ENCODE results near the gene ITLN2.
"Not testable (repeated sequence)": the region's sequence is repeated elsewhere in the genome, so short reads cannot be mapped to it uniquely, and the experiment has no call there.

Gene ITLN2

DNA sequence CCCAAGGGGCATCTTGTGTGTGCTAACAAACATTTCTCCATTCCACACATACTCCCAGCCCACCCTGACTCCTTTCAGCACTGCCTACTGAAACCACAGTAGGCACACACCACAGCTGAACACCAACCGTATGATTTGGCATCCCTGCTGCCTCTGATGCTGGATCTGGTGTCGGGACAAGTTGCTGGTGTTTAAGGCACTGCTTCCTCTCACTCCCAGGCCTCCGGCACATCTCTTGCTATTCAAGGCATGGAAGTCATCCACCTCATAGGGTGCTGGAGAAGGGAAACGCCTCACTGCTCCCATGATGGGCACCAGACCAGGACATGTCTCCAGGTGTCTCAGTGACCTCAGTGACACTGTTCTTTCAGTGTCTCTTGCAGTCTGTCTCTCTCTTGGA, 2.4 kb upstream of the ITLN2 start:
- H3K4me3 ChIP-seq (ENCODE audit: low read depth in 1 of 5, low read length in 5 of 5), result no peak overlapping the region
- H3K27ac ChIP-seq (ENCODE audit: low read depth, low read length), result no peak overlapping the region
- no peaks in the 10 kb centered on the region for H3K9me3 ChIP-seq (ENCODE audit: control insufficient read depth in 5 of 5, low read length in 5 of 5)
- H3K36me3 ChIP-seq (ENCODE audit: control insufficient read depth in 5 of 5, insufficient read depth in 5 of 5, low read length in 5 of 5), result no peaks in the 10 kb centered on the region
- no peaks in the 10 kb centered on the region for H3K4me1 ChIP-seq (ENCODE audit: control insufficient read depth in 5 of 5, insufficient read depth in 5 of 5, low read length in 5 of 5)
- H3K9ac ChIP-seq (ENCODE audit: low read length in 5 of 5), result no peak overlapping the region
- H3K27me3 ChIP-seq (ENCODE audit: control insufficient read depth in 5 of 5, insufficient read depth in 4 of 5, low read length in 5 of 5), result peaks cover 0 to 2% (median 2%) of the 10 kb centered on the region in 5 donors

DNA sequence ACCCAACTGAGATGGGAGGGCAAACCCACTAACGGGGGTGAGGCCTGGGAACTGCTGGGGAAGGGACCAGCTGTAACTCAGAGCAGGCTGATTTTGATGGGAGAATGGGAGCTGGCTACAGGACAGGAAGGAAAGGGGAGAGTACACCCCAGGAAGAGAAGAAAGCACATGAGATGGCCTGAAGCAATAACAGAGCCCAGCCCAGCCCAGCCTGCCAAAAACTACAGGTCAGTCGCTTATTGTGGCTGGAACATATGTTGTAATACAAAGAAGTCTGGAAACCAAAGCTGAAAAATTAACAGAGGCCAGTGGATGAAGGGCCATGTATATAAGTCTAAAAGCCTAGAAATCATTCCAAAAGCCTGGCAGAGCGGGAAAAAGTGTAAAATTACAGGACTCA, 1.6 kb downstream of the ITLN2 start:
- H3K4me3 ChIP-seq (ENCODE audit: low read depth in 1 of 5, low read length in 5 of 5), result no peak overlapping the region
- H3K27me3 ChIP-seq (ENCODE audit: control insufficient read depth in 5 of 5, insufficient read depth in 4 of 5, low read length in 5 of 5), result peaks cover 0 to 2% (median 0%) of the 10 kb centered on the region in 5 donors
- H3K4me1 ChIP-seq (ENCODE audit: control insufficient read depth in 5 of 5, insufficient read depth in 5 of 5, low read length in 5 of 5), result no peaks in the 10 kb centered on the region
- no peak overlapping the region for H3K9ac ChIP-seq (ENCODE audit: low read length in 5 of 5)
- no peaks in the 10 kb centered on the region for H3K9me3 ChIP-seq (ENCODE audit: control insufficient read depth in 5 of 5, low read length in 5 of 5)
- H3K36me3 ChIP-seq (ENCODE audit: control insufficient read depth in 5 of 5, insufficient read depth in 5 of 5, low read length in 5 of 5), result no peaks in the 10 kb centered on the region
- H3K27ac ChIP-seq (ENCODE audit: low read depth, low read length), result no peak overlapping the region

DNA sequence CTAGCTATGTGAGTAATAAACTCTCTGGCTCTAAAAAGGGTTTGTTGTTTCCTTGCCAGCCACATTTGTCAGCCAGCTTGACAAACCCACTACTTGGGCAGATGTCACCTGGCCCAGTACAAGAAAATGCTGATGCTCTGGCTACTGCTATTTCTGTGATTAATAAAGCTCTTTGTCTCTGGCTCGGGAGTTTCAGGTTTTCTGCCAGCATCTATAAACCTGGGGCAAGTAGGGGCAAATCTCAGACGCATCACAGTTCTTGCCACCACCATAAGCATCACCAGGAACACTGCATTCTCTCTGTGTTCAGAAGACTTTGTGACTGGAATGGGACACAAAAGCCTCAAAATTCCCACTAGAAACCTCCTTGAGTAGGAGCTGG, 2.5 kb downstream of the ITLN2 start:
- H3K4me1 ChIP-seq (ENCODE audit: control insufficient read depth in 5 of 5, insufficient read depth in 5 of 5, low read length in 5 of 5), result no peaks in the 10 kb centered on the region
- H3K36me3 ChIP-seq (ENCODE audit: control insufficient read depth in 5 of 5, insufficient read depth in 5 of 5, low read length in 5 of 5), result no peaks in the 10 kb centered on the region
- no peak overlapping the region for H3K9ac ChIP-seq (ENCODE audit: low read length in 5 of 5)
- no peaks in the 10 kb centered on the region for H3K9me3 ChIP-seq (ENCODE audit: control insufficient read depth in 5 of 5, low read length in 5 of 5)
- H3K27me3 ChIP-seq (ENCODE audit: control insufficient read depth in 5 of 5, insufficient read depth in 4 of 5, low read length in 5 of 5), result peaks cover 0 to 2% (median 0%) of the 10 kb centered on the region in 5 donors
- H3K27ac ChIP-seq (ENCODE audit: low read depth, low read length), result no peak overlapping the region
- H3K4me3 ChIP-seq (ENCODE audit: low read depth in 1 of 5, low read length in 5 of 5), result no peak overlapping the region

DNA sequence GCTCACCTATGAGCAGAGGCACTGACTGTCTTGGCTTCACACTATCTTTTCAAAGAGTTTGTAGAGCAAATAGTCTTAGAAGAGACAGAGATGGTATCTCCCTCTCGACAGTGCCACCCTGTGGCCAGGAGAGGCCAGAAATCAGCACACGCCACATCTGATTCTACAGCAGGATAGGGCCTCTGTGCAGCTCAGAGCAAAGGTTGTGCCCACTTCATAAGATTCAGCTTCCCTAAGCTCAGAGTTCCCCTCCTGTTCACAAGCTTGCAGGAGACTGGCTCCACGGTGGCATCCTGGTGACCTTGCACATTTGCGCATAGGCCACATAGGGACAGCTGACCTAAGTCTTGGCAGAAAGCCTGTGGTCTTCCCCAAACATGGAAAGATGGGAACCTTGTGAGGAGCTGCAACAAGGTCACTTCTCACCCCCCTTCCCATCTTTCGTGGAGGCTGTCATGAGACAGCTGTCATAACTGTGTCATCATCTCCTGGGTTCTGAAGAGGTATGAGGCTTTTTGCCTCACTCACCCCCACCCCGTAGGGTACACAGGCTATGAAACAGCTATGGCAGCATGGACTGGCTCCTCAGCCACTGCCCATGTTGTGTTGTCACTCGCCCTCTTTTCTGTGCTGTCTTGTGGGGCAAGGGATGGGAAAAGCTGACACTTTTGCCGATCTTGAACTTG, 3.0 kb downstream of the ITLN2 start:
- no peak overlapping the region for H3K9ac ChIP-seq (ENCODE audit: low read length in 5 of 5)
- H3K27ac ChIP-seq (ENCODE audit: low read depth, low read length), result no peak overlapping the region
- H3K9me3 ChIP-seq (ENCODE audit: control insufficient read depth in 5 of 5, low read length in 5 of 5), result no peaks in the 10 kb centered on the region
- no peak overlapping the region for H3K4me3 ChIP-seq (ENCODE audit: low read depth in 1 of 5, low read length in 5 of 5)
- peaks cover 0 to 2% (median 0%) of the 10 kb centered on the region in 5 donors for H3K27me3 ChIP-seq (ENCODE audit: control insufficient read depth in 5 of 5, insufficient read depth in 4 of 5, low read length in 5 of 5)
- no peaks in the 10 kb centered on the region for H3K4me1 ChIP-seq (ENCODE audit: control insufficient read depth in 5 of 5, insufficient read depth in 5 of 5, low read length in 5 of 5)
- no peaks in the 10 kb centered on the region for H3K36me3 ChIP-seq (ENCODE audit: control insufficient read depth in 5 of 5, insufficient read depth in 5 of 5, low read length in 5 of 5)

DNA sequence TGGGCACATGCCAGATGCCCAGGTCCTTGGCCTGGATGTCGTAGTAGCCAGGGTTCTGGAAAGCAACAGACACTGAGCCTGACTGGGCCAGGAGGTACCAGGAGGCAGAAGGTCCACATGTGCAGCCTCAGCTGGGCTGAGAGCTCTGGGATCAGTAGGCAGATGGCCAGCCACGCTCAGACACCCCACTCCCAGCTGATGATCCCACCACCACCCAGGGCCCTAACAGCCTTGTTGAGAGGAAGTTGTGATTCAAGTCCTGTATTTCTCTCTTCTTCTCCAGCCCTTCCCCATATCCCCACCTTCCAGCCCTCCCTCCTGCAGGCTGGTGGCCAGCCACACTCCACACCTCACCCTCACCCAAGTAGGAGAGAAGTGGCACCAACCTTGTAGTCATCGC, 4.0 kb downstream of the ITLN2 start:
- Histone ChIP-seq H3K4me1 (ENCODE audit: control insufficient read depth in 5 of 5, insufficient read depth in 5 of 5, low read length in 5 of 5) (no peaks in the 10 kb centered on the region), H3K27ac (ENCODE audit: low read depth, low read length) (no peak overlapping the region), H3K9me3 (ENCODE audit: control insufficient read depth in 5 of 5, low read length in 5 of 5) (no peaks in the 10 kb centered on the region), H3K27me3 (ENCODE audit: control insufficient read depth in 5 of 5, insufficient read depth in 4 of 5, low read length in 5 of 5) (peaks cover 0 to 2% (median 0%) of the 10 kb centered on the region in 5 donors), H3K4me3 (ENCODE audit: low read depth in 1 of 5, low read length in 5 of 5) (no peak overlapping the region), H3K36me3 (ENCODE audit: control insufficient read depth in 5 of 5, insufficient read depth in 5 of 5, low read length in 5 of 5) (no peaks in the 10 kb centered on the region), H3K9ac (ENCODE audit: low read length in 5 of 5) (no peak overlapping the region)

DNA sequence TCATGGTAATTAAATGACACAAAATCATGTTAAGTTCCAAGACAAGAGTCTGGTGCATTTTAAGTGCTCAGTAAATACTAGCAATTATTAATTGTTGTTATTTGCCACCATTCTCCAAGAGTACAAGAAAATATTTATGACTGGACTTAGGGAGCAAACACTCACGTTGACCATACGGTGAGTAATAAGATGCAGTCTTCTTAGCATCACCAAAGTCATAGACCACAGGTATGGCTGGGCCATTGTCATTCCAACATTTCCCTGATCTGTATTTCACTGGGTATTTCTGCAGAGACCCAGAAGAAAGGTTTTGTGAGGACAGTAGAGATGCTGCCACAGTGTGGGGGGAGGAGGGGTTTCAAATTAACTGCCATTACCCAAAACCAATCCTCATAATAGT, 4.7 kb downstream of the ITLN2 start:
- Histone ChIP-seq H3K9me3 (ENCODE audit: control insufficient read depth in 5 of 5, low read length in 5 of 5) (no peaks in the 10 kb centered on the region), H3K36me3 (ENCODE audit: control insufficient read depth in 5 of 5, insufficient read depth in 5 of 5, low read length in 5 of 5) (no peaks in the 10 kb centered on the region), H3K27me3 (ENCODE audit: control insufficient read depth in 5 of 5, insufficient read depth in 4 of 5, low read length in 5 of 5) (peaks cover 0 to 7% (median 2%) of the 10 kb centered on the region in 5 donors), H3K27ac (ENCODE audit: low read depth, low read length) (no peak overlapping the region), H3K4me3 (ENCODE audit: low read depth in 1 of 5, low read length in 5 of 5) (no peak overlapping the region), H3K4me1 (ENCODE audit: control insufficient read depth in 5 of 5, insufficient read depth in 5 of 5, low read length in 5 of 5) (no peaks in the 10 kb centered on the region), H3K9ac (ENCODE audit: low read length in 5 of 5) (no peak overlapping the region)

DNA sequence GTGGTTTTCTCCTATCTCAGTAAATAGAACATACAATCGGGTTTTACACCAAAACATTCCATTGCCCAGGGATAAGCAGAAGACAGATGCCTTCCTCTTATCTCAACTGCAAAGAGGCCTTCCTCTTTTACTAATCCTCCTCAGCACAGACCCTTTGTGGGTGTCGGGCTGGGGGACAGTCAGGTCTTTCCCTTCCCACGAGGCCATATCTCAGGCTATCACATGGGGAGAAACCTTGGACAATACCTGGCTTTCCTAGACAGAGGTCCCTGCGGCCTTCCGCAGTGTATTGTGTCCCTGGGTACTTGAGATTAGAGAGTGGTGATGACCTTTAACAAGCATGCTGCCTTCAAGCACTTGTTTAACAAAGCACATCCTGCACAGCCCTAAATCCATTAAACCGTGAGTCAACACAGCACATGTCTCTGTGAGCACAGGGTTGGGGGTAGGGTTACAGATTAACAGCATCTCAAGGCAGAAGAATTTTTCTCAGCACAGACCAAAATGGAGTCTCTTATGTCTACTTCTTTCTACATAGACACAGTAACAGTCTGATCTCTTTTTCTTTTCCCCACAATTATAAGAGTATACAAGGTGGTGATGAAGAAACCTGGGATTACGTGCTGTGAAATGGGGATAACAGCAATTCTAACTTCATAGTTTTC, 5.3 kb downstream of the ITLN2 start:
- H3K4me1 ChIP-seq (ENCODE audit: control insufficient read depth in 5 of 5, insufficient read depth in 5 of 5, low read length in 5 of 5); H3K9me3 ChIP-seq (ENCODE audit: control insufficient read depth in 5 of 5, low read length in 5 of 5); H3K36me3 ChIP-seq (ENCODE audit: control insufficient read depth in 5 of 5, insufficient read depth in 5 of 5, low read length in 5 of 5); H3K27ac ChIP-seq (ENCODE audit: low read depth, low read length); H3K4me3 ChIP-seq (ENCODE audit: low read depth in 1 of 5, low read length in 5 of 5); H3K27me3 ChIP-seq (ENCODE audit: control insufficient read depth in 5 of 5, insufficient read depth in 4 of 5, low read length in 5 of 5); H3K9ac ChIP-seq (ENCODE audit: low read length in 5 of 5): not testable (repeated sequence)

DNA sequence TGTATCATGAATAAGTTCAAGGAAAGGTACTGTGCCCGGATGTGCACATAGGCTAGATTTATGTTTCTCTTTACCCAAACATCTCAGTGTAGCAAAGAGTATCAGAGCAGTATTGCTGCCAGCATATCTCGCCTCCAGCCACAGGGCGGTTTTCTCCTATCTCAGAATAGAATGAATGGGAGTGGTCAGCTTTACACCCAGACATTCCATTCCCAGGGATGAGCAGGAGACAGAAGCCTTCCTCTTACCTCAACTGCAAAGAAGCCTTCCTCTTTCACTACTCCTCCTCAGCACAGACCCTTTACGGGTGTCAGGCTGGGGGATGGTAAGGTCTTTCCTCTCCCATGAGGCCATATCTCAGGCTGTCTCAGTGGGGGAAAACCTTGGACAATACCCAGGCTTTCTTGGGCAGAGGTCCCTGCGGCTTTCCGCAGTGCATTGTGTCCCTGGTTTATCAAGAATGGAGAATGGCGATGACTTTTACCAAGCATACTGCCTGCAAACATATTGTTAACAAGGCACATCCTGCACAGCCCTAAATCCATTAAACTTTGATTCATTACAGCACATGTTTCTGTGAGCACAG, 7.3 kb downstream of the ITLN2 start:
- H3K9ac ChIP-seq (ENCODE audit: low read length in 5 of 5); H3K27ac ChIP-seq (ENCODE audit: low read depth, low read length); H3K36me3 ChIP-seq (ENCODE audit: control insufficient read depth in 5 of 5, insufficient read depth in 5 of 5, low read length in 5 of 5); H3K9me3 ChIP-seq (ENCODE audit: control insufficient read depth in 5 of 5, low read length in 5 of 5); H3K4me1 ChIP-seq (ENCODE audit: control insufficient read depth in 5 of 5, insufficient read depth in 5 of 5, low read length in 5 of 5); H3K4me3 ChIP-seq (ENCODE audit: low read depth in 1 of 5, low read length in 5 of 5); H3K27me3 ChIP-seq (ENCODE audit: control insufficient read depth in 5 of 5, insufficient read depth in 4 of 5, low read length in 5 of 5): not testable (repeated sequence)

DNA sequence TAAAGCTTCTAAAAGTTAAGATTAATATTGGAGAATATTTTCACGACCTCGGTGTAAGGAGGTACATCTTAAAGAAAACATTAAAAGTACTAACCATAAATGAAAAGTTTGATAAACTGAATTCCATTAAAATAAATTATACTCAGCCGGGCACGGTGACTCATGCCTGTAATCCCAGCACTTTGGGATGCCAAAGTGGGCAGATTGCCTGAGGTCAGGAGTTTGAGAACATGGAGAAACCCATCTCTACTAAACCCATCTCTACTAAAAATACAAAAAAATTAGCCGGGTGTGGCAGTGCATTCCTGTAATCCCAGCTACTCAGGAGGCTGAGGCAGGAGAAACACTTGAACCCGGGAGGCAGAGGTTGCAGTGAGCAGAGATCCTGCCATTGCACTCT, 8.7 kb downstream of the ITLN2 start:
- H3K9ac ChIP-seq (ENCODE audit: low read length in 5 of 5); H3K4me3 ChIP-seq (ENCODE audit: low read depth in 1 of 5, low read length in 5 of 5); H3K36me3 ChIP-seq (ENCODE audit: control insufficient read depth in 5 of 5, insufficient read depth in 5 of 5, low read length in 5 of 5); H3K27me3 ChIP-seq (ENCODE audit: control insufficient read depth in 5 of 5, insufficient read depth in 4 of 5, low read length in 5 of 5); H3K9me3 ChIP-seq (ENCODE audit: control insufficient read depth in 5 of 5, low read length in 5 of 5); H3K27ac ChIP-seq (ENCODE audit: low read depth, low read length); H3K4me1 ChIP-seq (ENCODE audit: control insufficient read depth in 5 of 5, insufficient read depth in 5 of 5, low read length in 5 of 5): not testable (repeated sequence)

DNA sequence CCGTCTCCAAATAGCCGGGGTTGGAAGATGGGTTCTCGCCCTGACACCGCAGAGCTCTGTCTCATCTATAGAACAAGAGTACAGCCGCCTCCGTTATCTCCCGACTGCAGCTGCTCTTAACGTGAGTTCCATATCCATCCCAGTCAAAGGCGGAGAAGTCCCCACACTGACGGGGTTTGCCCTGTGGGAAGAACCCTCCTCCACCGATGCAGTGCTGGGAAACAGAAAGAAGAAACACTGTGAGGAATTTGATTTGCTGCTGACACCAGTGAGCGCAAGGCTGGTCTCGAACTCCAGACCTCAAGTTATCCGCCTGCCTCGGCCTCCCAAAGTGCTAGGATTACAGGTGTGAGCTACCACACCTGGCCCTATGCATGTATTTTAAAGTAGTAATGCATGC, 9.5 kb downstream of the ITLN2 start:
- no peaks in the 10 kb centered on the region for H3K4me1 ChIP-seq (ENCODE audit: control insufficient read depth in 5 of 5, insufficient read depth in 5 of 5, low read length in 5 of 5)
- no peak overlapping the region for H3K4me3 ChIP-seq (ENCODE audit: low read depth in 1 of 5, low read length in 5 of 5)
- H3K36me3 ChIP-seq (ENCODE audit: control insufficient read depth in 5 of 5, insufficient read depth in 5 of 5, low read length in 5 of 5), result no peaks in the 10 kb centered on the region
- H3K9me3 ChIP-seq (ENCODE audit: control insufficient read depth in 5 of 5, low read length in 5 of 5), result peaks cover 0 to 4% (median 0%) of the 10 kb centered on the region in 5 donors
- no peak overlapping the region for H3K9ac ChIP-seq (ENCODE audit: low read length in 5 of 5)
- peaks cover 0 to 7% (median 2%) of the 10 kb centered on the region in 5 donors for H3K27me3 ChIP-seq (ENCODE audit: control insufficient read depth in 5 of 5, insufficient read depth in 4 of 5, low read length in 5 of 5)
- H3K27ac ChIP-seq (ENCODE audit: low read depth, low read length), result no peak overlapping the region
